ENCODE results near the gene TGM1.

TGM1 gene

DNA sequence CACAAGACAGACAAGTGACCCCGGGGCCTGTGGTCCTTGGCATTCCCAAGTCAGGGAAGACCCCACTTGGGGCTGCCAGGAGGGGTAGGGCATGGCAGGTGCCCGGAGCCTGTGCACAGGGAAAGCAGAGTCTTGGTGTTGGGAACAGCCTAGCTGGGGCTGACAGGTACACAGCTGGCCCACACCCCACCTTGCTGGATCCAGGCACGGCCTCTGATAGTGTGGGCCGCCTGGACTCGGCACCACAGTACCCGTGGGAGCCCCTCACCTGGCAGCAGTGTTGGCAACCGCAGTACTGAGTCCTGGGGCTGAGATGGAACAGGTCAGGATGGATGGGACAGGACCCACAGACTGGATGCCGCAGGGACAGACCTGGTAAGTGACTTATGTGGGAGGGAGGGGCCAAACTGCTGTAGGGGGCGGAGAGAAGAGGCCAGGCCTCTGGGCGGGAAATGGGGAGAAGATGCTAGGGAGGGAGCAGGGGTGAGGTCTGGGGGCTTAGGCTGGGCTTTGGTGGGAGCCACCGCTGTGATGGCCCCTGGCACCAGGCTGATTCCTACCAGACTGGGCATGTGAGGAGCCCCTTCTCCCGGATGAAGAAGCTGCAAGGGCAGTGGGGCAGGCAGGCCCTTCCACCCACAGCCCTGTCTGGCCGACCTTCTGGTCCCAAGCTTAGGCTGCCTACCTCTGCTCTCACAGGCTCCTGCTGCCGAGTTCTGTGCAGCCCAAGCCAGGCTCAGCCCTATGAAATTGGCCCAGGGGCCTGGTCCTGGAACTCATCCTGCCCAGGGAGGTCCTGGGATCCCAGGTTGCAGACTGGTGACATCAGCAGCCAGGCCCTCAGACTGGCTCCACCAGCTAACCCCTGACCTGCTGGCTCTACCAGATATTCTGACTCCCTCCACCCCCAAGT lies at the start of gene TGM1:
TSS of gene TGM1 (minus strand) at position 357 of the 913 bp plus-strand sequence. CDS start 825 bp downstream, outside the sequence.
- in situ Hi-C loops (cut with HindIII; ENCODE audit: low pct_ligation_motif_present, low pct_unique_long_range_greater_than_20kb, low sequenced_read_pairs), result no loop called here
- DNase-seq, result no peak

DNA sequence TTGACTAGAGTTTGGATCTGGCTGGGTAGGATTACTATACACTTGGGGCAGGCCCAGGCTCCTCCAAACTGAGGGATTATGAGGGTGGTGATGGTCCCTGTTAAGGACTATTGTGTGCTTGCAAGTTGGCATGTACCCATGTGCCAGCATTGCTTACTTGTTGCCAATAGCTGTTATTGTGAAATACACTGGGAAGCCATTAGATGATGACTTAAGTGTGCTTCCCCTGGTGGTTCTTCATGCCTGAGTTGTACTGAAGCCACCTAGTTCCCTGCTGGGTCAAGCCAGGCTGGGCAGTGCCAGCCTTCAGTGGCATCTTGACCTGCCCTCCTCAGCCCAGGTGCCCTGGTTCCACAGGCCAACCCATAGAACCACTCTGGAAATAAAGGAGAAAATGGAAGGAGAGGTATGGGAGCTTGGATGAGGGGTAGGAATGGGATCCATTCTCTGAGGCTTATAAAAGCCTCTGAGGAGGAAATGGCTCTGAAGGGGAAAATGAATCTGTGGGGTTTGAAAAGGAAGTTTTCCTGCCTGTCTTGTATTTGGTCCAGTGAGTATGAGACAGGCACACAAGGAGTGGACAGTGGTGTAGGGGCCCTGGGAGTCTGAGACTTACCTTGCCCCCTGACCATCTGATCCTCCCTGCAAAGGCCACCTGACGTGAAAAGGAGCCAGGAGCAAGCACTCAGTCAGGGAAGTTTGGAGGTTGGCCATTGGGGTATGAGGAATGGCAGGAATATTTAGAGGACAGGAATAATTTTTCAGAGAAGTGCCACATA lies 49.0 kb upstream of the TGM1 start:
- in situ Hi-C loops (cut with HindIII; ENCODE audit: low pct_ligation_motif_present, low pct_unique_long_range_greater_than_20kb, low sequenced_read_pairs), result no loop called here
- DNase-seq, result no peak

DNA sequence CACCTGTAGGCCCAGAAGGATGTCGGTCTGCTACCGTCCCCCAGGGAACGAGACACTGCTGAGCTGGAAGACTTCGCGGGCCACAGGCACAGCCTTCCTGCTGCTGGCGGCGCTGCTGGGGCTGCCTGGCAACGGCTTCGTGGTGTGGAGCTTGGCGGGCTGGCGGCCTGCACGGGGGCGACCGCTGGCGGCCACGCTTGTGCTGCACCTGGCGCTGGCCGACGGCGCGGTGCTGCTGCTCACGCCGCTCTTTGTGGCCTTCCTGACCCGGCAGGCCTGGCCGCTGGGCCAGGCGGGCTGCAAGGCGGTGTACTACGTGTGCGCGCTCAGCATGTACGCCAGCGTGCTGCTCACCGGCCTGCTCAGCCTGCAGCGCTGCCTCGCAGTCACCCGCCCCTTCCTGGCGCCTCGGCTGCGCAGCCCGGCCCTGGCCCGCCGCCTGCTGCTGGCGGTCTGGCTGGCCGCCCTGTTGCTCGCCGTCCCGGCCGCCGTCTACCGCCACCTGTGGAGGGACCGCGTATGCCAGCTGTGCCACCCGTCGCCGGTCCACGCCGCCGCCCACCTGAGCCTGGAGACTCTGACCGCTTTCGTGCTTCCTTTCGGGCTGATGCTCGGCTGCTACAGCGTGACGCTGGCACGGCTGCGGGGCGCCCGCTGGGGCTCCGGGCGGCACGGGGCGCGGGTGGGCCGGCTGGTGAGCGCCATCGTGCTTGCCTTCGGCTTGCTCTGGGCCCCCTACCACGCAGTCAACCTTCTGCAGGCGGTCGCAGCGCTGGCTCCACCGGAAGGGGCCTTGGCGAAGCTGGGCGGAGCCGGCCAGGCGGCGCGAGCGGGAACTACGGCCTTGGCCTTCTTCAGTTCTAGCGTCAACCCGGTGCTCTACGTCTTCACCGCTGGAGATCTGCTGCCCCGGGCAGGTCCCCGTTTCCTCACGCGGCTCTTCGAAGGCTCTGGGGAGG lies 47.9 kb upstream of the TGM1 start, which contains the start of gene LTB4R:
TSS of gene LTB4R (plus strand) at position 857 of the 959 bp plus-strand sequence. CDS start 4,150 bp downstream, outside the sequence.
- in situ Hi-C loops (cut with HindIII; ENCODE audit: low pct_ligation_motif_present, low pct_unique_long_range_greater_than_20kb, low sequenced_read_pairs), result no loop called here
- DNase-seq, result peak; percentile 60

DNA sequence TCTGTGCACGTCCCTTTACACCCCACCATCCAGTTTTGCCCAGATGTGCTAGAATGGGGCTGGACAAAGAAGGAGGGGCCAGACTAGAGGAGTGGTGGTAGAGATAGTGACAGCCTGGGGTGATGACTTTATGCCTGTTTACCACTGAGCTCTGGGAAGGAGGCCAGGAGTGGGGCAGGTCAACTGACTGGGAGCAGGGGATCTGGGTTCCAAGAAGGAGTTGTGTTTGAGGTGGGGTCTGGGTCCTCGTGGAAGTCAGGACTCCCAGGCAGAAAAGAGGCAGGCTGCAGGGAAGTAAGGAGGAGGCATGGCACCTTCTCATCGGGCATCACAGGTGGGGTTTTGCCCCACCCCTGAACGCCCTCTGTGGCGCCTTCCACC lies 47.3 kb upstream of the TGM1 start:
- DNase-seq, result no peak
- in situ Hi-C loops (cut with HindIII; ENCODE audit: low pct_ligation_motif_present, low pct_unique_long_range_greater_than_20kb, low sequenced_read_pairs), result no loop called here

DNA sequence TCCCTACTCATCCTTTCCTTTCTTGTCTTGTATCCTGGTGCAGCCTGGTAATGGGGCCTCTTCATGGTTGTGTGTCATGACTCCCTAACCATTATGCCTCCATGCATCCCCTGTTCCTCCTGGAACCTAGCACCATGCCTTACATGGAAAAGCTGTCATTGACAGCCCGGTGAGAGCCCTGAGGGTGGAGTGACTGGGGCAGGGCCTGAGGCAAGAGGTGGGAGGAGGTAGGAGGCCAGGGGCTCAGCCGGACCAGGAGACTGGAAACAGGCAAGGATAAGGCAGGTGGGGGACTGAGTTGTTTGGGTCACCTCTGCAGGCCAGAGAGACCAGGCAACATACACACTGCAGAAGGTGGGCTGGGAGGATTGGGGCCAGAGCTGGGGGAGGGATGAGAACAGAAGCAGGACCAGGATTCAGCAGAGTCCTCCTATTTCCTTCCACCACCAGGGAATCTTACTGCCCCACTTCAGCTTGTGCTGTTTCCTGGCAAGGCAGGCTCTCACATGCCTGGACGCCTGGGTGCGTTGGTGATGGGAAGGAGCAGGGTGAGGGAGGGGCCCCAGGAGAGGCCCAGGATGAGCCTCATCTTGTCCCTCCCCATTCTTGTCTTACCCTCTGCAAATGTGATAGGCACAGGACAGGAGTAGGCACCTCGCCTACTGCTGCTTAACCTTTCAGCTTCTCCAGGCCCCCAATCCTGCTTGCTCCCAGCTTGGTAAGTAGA lies 46.7 kb upstream of the TGM1 start, which contains the start of gene LTB4R2:
TSS of gene LTB4R2 (plus strand) at position 603 of the 727 bp plus-strand sequence. CDS start 525 bp downstream, outside the sequence.
- in situ Hi-C loops (cut with HindIII; ENCODE audit: low pct_ligation_motif_present, low pct_unique_long_range_greater_than_20kb, low sequenced_read_pairs), result no loop called here
- DNase-seq, result no peak

DNA sequence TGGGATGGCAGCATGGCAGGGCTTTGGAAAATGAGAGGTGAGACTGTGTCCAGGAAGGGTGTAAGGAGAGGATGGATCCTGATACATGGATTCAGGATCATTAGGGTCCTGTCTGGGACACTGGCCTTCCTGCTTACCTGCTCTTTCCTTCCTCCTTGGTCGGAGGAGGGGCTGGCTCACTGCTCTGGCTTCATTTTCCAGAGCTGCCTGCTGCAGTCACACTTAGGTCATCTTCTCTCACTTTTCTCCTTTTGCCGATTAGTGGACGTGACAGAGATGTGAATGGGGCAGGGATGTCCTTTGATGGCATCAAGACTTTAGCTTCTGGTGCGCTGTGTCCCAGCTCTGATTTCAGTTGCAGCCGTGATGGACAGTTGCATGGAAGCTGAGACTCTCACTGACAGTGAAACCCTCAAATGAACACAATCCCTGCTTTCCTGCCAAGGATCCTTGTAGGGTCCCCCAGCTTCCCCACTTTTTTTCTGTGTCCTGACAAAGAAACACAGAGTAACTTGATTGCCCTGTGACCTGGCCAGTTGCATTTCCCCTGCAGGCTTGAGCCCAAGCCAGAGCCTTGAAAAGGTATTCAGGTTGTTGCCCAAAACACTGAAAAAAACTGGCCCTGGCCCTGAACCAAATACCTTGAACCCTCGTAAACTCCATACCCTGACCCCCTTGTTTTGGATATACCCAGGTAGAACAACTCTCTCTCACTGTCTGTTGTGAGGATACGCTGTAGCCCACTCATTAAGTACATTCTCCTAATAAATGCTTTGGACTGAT lies 45.6 kb upstream of the TGM1 start:
- in situ Hi-C loops (cut with HindIII; ENCODE audit: low pct_ligation_motif_present, low pct_unique_long_range_greater_than_20kb, low sequenced_read_pairs), result no loop called here
- no peak for DNase-seq

DNA sequence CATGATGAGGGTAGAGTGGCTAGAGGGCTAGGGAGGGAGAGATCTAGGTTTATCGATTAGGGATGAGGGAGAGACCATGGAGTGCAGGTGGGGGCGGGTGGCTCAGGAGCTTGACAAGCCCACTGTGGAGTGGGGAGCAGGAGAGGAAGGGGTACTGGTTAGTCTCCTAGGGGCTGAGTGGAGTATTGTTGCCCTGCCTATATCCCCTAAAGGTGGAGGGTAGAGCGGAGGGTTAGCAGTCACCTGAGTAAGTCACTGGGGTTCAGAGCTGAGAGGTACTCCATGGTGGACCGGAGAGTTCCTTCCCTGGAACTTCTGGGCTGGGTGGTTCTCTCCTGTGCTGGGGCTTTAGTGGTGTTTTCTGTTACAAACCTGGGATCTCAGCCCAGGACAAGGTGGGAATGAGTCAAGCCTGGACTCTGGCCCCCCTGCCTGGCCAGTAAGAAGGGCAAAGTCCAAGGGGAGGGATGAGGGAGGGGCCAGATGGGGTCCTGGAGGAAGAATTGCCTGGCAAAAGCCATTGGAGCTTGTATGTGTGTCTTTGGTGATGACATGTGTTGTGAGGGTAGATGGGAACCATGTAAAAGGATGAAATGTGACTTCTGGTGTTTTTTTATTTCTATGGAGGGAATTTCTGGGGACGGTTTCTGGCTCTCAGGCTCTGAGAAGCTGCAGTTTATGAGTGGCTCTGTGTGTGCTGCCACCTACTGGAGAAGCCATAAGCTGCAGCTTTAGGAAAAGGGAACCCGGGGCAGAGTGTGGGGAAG lies 44.8 kb upstream of the TGM1 start, which contains the start of gene CIDEB:
TSS of gene CIDEB (minus strand) at position 403 of the 767 bp plus-strand sequence. CDS start at position 284, 119 bp downstream.
- in situ Hi-C loops (cut with HindIII; ENCODE audit: low pct_ligation_motif_present, low pct_unique_long_range_greater_than_20kb, low sequenced_read_pairs), result no loop called here
- peak; percentile 76 for DNase-seq

DNA sequence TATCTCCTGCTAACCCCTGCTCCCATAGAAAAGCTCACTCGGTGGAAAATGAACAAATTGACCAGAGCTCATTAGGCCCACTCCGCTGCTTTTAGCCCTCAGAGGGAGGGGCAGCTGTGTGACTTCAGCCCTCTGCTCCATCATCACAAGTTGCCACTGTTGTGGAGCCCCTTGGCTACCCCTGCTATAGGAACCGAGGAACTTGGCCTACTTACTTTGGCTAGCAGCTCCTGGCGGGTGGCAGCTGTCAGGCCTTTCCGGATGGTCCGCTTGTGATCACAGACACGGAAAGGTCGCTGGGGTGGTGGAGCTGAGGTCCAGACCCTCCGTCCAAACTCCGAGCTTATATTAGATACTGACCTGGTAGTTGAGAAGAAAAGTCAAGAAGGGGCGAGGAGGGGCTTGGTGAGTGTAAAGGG lies 44.2 kb upstream of the TGM1 start:
- DNase-seq, result no peak
- in situ Hi-C loops (cut with HindIII; ENCODE audit: low pct_ligation_motif_present, low pct_unique_long_range_greater_than_20kb, low sequenced_read_pairs), result no loop called here

DNA sequence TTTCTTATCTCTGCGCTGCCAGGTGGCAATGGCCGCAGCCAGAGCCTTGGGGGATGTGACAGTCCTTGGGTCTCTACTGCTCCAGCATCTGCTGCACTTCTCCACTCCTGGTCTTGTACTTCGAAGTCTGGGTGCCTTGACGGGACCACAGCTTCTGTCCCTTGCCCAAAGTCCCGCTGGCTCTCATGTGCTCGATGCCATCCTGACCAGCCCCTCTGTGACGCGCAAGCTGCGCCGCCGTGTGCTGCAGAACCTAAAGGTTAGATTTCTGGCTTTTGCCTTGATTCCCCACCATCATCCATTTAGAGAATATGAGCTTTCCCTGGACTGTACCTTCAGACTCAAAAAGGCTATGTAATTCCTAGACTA lies 41.0 kb upstream of the TGM1 start:
- DNase-seq, result no peak
- in situ Hi-C loops (cut with HindIII; ENCODE audit: low pct_ligation_motif_present, low pct_unique_long_range_greater_than_20kb, low sequenced_read_pairs), result no loop called here

DNA sequence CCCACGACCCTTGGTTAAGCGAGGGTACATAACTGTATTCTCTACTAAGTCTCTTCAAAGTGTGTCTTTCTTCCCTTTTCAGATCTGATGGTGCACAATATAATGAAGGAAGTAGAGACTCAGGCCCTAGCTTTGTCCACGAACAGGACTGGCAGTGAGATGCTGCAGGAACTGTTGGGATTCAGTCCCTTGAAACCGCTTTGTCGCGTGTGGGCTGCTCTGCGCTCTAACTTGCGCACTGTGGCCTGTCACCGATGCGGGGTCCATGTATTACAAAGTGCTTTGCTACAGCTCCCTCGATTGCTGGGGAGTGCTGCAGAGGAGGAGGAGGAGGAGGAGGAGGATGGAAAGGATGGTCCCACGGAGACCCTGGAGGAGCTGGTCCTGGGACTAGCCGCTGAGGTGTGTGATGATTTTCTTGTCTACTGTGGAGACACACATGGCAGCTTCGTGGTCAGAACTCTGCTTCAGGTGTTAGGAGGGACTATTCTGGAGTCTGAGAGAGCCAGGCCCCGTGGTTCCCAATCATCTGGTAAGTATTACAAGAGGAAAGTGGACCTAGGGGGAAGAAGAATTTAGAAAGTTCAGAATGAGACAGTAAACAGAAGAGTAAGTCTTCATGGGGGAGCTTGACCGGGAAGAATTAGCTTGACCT lies 37.5 kb upstream of the TGM1 start:
- in situ Hi-C loops (cut with HindIII; ENCODE audit: low pct_ligation_motif_present, low pct_unique_long_range_greater_than_20kb, low sequenced_read_pairs), result no loop called here
- DNase-seq, result no peak

DNA sequence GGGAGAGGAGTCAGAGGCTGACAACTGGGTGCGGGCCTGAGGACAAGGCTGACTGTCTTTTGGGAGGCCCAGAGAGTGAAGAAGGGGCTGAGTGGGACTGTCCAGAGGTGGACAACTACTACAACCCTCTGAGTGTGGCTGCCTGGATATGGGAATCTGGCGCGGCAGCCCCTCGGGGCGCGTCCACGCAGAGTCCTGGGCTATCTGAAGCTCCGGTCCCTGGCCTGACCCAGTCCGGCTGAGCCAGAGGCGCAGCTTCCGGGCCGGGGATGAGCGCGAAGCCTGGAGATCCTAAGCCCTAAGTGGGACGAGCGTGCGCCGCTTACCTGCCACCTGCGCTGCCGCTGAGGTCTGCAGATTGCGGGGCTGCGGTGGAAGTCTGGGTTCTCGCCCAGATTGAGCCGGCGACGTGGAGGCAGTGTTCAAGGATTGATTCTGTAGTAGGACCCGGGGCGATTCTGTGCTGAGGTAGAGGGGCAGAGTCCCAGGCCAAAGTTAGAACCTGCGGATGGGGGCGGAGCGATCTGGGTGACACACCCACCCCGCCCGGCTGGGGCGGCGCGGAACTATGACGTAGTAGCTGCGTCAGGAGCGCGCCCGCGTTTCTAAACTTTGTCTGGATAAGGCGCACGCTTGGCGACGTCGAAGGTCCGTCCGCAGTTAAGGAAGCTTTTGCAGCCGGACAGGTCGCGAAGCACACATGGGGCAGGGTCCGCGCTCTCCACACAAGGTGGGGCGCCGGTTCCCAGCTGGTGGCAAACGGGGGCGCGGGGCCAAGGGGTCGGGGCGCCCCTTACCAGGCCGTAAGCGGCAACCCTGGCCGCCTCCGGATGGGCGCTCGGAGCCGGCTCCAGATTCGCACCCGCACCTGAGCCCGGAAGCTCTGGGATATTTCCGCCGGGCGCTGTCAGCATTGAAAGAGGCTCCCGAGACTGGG lies 36.5 kb upstream of the TGM1 start, which contains the start of the genes DHRS1 and NOP9:
TSS of gene DHRS1 (minus strand) at position 526 of the 937 bp plus-strand sequence. CDS start 674 bp downstream, outside the sequence.
TSS of gene NOP9 (plus strand) at position 596 of the 937 bp plus-strand sequence. CDS start at position 701, 105 bp downstream.
- peak; percentile 87 for DNase-seq
- in situ Hi-C loops (cut with HindIII; ENCODE audit: low pct_ligation_motif_present, low pct_unique_long_range_greater_than_20kb, low sequenced_read_pairs), result no loop called here

DNA sequence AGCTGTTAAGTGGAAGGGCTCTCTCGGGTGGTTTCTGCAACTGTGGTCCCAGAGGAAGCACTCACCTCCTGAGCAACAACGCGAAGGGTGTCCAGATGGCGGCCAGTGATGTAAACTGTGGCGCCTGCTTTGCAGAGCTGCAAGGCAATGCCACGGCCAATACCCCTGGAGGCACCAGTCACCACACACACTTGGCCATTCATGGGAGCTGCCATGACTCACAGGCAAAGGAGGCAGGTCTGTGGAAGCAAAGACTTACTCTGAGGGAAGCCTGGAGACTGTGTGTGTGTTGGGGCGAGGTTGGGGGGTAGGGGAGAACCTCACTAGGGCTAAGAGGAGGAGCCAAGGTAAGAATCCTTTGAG lies 35.9 kb upstream of the TGM1 start:
- peak; percentile 87 for DNase-seq

DNA sequence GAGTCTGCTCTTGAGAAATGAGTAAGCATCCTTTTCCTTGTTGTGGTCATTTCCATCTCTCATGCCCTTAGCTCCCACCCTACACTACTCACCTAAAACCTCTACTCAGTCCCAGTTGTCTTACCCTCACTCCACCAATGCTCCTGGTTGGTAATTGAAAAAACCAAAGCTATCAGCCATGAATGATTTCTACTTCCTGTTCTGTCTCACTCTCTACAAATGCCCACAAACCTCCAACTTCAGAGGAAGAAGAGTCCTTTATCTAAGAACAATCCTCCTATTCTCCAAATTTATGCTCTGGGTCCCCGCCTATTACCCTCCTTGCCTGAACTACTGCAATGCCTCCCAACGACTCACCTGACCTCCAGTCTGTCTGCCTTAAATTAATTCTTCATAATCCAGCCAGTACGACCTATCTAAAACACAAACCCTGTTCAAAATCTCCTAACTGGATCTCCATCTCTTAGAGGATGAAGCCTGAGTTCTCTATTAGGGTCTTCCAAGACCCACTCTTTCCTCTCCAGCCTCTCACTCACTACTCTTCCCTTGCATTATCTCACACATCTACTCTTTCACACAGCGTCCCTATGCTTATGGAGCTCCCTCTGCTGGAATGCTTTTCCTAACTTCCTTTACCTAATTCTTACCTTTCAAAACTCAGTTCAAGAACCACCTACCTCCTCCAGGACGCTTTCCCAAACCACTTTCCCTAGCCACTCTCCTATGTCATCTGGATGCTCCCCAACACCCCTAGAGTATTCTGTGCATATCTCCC lies 34.4 kb upstream of the TGM1 start:
- in situ Hi-C loops (cut with HindIII; ENCODE audit: low pct_ligation_motif_present, low pct_unique_long_range_greater_than_20kb, low sequenced_read_pairs), result no loop called here
- DNase-seq, result peak; percentile 67

More for the DNA sequence above, 35.9 kb upstream of the TGM1 start:
- in situ Hi-C loops (cut with HindIII; ENCODE audit: low pct_ligation_motif_present, low pct_unique_long_range_greater_than_20kb, low sequenced_read_pairs), result no loop called here

All from ACHN (cell line).